Activated CD8-positive, alpha-beta memory T cell treated with anti-CD3 and anti-CD28 coated beads, Interleukin-2, amount 50 U/mL, for 24 hours (primary cell): ENCODE data around the gene HOXC4.

ENCODE experiments used
- DNase-seq: peaks from one replicate; pipeline ENCODE4 v3.0.0-alpha.2; 2020; ENCODE audit errors: extremely low read depth

Gene HOXC4

DNA sequence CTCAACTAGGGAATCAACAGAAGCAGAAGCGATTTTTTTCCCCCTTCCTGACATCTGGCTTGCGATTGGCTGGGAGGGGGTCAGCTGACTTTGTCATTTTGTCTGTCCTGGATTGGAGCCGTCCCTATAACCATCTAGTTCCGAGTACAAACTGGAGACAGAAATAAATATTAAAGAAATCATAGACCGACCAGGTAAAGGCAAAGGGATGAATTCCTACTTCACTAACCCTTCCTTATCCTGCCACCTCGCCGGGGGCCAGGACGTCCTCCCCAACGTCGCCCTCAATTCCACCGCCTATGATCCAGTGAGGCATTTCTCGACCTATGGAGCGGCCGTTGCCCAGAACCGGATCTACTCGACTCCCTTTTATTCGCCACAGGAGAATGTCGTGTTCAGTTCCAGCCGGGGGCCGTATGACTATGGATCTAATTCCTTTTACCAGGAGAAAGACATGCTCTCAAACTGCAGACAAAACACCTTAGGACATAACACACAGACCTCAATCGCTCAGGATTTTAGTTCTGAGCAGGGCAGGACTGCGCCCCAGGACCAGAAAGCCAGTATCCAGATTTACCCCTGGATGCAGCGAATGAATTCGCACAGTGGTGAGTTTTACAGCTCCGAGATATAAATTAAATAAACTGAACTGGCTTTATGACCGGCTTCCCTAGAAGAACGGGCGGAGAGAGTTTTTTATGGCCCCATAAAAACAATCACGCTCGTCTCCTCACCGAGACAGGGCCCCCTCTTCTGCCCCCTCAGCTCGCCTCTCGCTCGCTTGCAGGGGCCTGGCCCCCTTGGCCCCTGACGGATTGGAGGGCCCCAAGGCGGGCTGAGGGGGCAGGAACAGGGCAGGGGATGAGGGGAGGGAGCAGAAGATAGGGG, 25.1 kb upstream of the HOXC4 start, which contains the start of gene HOXC6:
HOXC6 (plus strand) TSS at position 127 of the 888 bp plus-strand sequence; CDS start at position 209, 82 bp downstream.
- DNase-seq = no peak

DNA sequence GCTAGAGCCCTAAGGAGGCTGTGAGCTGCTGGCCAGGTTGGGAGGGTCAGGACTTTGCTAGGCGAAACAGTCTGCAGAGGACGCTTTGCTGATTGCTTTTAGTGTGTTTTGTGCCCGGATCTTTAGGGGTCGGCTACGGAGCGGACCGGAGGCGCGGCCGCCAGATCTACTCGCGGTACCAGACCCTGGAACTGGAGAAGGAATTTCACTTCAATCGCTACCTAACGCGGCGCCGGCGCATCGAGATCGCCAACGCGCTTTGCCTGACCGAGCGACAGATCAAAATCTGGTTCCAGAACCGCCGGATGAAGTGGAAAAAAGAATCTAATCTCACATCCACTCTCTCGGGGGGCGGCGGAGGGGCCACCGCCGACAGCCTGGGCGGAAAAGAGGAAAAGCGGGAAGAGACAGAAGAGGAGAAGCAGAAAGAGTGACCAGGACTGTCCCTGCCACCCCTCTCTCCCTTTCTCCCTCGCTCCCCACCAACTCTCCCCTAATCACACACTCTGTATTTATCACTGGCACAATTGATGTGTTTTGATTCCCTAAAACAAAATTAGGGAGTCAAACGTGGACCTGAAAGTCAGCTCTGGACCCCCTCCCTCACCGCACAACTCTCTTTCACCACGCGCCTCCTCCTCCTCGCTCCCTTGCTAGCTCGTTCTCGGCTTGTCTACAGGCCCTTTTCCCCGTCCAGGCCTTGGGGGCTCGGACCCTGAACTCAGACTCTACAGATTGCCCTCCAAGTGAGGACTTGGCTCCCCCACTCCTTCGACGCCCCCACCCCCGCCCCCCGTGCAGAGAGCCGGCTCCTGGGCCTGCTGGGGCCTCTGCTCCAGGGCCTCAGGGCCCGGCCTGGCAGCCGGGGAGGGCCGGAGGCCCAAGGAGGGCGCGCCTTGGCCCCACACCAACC, 23.9 kb upstream of the HOXC4 start:
- DNase-seq = no peak

DNA sequence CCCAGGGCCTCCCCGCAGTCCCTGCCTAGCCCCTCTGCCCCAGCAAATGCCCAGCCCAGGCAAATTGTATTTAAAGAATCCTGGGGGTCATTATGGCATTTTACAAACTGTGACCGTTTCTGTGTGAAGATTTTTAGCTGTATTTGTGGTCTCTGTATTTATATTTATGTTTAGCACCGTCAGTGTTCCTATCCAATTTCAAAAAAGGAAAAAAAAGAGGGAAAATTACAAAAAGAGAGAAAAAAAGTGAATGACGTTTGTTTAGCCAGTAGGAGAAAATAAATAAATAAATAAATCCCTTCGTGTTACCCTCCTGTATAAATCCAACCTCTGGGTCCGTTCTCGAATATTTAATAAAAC, 23.2 kb upstream of the HOXC4 start:
- no peak for DNase-seq

DNA sequence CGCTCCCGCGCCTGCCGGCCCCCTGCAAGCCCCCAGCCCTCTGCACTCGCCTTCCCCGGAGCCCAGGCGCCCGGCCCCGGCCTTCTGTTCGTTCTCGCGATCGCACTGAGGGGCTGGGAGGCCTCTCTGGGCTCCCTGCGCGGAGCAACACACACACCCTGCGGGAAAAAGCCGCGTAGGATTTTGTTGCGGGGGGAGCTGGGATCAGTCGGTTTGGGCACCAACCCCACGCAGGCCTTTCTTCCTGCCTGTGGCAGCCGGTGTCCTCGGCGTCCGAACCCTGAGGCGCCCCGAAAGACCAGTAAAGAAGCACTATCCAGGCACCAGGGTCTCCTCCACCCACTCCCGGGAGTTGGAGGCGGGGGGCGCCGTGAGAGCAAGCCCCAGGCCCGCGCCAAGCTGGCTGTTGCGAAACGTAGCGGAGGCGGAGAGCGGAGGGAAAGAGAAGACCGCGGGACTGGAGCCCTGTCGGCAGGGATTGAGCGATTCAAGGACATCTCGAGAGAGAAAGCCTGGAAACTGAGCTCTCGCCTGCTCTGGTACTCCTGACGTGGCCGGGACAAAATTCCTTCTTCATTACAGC, 22.7 kb upstream of the HOXC4 start:
- DNase-seq = no peak

DNA sequence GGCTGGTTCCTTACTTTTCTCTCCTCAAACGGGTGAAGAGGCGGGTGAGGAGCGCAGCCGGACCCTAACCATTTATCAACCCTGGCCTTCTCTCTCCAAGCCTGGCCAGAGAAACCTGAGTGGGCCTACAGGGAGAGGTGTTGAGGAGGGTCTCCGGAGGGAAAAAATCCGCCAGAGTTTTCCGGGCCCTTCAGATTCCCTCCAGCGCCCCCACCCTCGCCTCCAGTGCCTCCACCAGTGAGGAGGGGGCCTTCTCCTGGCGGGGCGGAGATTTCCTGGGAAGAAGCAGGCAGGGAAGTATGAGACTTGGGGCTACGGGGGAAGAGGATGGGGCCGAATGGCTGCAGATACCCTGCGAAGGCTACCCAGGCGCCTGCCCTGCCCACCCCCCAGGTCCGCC, 22.2 kb upstream of the HOXC4 start:
- no peak for DNase-seq

DNA sequence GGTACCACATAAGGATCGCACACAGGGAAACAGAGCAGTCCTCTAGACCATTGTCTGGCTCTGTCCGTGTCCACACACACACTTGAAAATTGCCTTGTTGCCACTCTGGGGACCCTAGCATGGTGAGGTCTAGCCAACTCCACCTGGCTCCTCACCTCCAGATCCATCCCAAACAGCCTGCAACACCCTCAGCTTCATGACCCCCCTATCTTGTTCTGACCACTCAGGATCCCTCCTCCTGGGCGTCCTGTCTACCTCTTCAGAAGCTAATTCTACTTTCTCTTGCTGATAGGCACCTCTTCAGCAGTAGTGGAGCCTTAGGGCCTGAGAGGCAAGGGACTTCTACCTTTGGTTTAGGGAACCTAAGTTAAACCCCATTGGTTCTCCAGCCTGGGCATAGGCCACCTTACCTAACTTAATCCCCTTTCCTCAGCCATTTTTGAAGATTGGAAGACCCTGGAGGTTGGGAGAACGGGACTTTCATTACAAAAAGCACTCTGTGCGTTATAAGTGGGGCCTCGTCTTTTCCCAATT, 21.5 kb upstream of the HOXC4 start:
- no peak for DNase-seq

DNA sequence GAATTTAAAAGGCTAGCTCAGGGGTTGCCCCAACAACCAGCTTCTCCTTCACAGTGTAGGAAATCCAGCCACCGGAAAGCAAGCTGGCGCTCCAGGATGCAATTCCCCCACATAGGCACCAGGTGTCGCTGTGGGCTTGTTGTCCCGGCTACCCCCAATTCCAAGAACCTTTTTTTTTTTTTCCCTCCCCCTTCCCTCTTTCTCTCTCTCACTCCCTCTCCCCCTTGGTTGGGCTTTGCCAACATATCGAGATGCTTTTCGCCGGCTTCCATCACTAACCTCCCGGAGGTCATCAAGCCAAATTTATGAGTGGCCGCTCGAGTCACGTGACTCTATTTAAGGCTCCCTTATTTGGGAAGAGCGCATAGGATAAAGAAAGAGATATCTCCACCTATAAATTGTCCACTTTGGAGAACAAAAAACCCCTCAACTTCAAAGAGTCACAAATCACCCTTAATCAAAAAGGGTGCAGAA, 21.0 kb upstream of the HOXC4 start, which contains the start of gene HOXC5:
HOXC5 (plus strand) TSS at position 424 of the 474 bp plus-strand sequence. CDS start 73 bp downstream, outside the sequence.
- no peak for DNase-seq

DNA sequence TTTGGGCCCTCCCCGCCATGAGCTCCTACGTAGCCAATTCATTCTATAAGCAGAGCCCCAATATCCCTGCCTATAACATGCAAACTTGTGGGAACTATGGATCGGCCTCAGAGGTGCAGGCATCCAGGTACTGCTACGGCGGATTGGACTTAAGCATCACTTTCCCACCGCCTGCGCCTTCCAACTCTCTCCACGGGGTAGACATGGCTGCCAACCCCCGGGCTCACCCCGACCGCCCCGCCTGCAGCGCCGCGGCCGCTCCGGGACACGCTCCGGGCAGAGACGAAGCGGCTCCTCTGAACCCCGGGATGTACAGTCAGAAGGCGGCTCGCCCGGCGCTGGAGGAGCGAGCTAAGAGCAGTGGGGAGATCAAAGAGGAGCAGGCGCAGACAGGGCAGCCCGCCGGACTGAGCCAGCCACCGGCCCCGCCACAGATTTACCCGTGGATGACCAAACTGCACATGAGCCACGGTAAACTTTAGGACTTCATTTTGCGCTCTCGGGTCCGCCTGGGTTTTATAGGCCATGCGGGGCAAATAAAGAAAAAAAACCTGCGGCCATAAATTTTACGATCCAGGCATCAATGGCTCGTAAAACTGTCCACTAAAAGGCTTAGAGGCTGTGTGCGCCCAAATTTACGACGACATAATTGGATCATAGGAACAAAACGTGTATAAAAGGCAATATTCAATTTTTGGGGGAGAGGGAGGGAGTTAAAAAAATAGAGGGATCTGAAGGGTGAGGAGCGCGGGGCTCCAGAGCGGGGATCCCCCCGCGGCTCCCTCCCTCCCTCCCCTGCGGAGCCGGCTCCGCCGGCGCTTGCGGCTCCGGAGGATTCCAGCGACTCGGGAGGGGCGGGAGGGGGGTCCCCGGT, 20.3 kb upstream of the HOXC4 start:
- DNase-seq = no peak

DNA sequence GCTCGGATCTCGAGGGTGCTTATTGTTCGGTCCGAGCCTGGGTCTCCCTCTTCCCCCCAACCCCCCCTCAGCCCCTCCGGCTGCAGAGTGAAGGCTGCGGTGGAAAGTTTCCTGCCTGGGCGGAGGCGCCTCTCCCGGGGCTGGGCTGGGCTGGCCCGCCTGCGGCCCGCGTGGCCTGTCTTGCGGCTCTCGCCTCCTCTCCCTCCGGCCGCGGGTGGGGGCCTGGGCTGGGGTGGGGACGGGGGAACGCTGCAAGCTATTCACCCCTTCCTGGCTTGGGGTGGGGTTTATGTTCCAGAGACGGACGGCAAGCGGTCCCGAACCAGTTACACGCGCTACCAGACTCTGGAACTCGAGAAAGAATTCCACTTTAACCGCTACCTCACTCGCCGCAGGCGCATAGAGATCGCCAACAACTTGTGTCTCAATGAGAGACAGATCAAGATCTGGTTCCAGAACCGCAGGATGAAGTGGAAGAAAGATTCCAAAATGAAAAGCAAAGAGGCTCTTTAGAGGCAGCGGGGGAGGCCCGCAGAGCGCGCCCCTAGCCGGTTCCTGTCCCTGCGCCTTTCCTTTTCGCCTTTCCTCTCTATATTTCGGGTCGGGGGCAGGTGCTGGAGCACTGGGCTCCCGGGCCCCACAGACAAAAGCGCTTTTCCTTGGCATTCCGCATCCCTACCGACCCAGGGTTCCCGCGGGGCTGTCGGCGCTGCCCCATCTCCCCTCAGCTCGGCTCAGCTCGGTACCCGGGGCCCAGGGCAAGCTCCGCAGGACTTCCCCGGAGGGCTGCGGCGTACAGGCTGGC, 19.5 kb upstream of the HOXC4 start:
- DNase-seq = no peak

DNA sequence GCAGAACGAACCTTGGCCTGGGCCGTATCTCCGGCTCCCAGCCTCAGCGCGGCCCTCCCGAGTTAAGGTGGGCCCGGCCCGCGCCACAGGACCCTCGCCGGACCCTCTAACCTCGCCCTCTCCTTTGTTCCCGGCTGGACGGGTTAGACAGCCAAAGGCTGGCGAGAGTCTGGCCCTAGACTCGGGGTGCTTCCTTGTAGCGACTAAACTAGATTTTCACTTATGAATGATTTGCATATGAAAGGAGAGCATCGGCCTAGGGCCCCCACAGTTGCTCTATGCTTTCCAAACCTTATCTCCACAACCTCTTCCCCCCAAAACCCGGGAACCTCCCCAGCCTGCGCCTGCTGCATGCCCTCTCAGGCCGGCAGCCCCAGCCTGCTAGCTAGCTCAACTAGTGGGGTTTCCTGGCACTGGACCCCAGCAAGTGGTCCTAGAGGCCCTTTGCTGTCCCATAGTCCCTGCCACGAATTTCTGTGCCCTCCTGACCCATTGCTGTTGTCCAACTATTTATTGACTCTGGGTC, 18.8 kb upstream of the HOXC4 start:
- DNase-seq = no peak

DNA sequence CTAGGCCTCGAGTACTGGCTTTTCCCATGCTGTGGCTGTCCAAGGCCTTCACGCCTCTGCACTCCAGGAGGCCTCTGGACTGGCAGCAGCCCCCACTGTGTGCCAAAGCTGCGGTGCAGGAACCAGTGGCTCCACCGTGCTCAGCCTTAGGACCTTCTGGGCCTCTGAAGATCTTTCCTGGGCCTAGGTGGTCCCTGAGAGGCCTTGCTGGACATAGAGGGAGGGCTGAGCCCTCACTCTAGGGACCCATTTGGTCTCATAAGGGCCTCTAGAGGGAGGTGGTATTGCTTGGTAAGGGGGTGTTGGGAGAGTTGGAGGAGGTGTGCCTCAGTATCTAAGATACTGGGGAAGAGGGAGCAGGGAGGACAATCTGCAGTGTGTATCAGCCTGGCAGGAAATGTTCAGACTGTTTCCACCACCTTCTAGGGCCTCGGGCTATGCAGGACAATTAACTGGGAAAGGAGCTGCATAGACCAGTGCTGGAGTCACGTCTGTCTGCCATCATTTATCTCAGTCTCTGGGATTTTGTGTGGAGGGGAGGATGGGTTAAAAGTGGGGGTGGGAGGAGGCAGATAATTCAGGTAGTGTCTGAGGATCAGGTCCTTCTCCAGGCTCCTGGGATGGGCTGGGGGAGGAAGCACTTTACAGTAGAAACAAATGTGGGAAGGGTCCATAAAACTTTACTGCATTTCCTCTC, 17.9 kb upstream of the HOXC4 start:
- DNase-seq = no peak

DNA sequence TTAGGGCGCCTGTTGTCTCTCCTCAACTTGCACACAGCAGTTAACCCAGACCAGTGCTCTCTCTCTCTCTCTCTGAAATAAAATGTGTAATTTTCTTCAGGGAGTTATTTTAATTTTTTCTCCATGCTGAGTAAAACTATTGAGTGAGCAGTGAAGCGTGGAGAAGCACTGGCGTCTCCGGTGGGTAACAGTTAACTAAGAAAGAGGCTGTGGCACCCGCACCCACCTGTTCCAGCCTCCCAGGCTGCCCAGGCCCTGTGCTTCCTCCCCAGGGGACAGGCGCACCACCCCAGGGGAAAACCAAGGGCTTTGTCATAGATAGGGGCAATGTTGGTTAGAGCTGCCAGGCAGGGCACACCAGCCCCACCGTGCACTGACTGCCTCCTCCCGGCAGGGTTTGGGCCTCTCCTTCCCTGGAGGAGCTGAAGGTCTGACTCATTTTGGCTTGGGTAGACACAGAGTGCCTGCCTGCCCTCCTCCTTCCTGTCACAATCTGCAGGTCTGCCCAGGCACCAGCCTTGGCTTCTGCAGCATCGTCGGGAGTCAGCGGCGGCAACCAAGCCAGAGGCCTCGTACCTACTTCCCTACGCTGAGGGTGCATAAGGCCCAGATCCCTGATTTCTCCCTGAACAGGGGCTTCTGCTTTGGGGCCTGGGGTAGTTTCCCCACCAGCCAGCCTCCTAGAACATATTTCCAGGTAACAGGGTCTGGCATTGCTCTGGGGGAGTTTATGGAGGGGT, 16.8 kb upstream of the HOXC4 start:
- DNase-seq = no peak

DNA sequence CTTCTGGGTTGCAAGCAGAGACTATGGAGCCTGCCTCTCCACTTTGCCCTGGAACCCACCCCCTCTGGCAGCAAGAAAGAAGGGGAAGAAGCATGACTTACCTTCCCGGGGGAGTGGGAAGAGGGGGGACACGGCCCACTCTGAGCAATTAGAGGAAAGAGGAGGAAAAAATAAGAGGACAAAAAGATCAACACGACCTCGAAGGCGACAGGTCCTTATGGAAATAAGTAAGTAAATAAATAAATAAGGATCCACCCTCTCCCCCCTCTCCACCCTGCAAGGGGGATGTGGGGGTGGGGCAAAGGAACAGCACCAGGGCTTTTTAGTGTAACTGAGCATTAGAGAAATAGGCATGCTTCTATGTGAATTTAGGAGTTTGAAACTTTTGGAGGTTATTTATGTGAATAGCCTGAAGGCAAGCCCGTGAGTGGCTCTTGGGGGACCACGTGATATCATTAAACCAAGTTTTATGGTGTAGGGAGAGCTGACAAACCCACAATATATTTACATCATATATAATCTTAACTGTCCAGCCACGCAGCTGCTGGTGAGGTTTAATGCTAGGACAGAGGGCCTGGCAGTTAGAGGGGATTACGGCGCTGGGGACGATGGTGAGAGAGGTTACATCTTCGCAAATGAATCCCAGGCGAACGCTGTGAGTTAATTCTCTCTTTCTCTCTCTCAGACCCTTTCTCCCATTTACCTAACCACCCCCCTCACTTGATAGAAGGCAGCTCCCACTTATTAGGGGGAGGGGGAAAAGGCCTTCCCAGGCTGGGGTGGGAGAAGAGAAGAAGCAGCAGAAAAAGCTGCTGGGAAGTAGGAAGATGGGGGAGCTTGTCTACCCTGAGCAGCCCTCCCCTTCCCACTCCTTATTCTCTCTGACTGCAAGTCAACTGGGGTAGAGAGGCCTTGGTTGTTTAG, 16.0 kb upstream of the HOXC4 start:
- DNase-seq = no peak

DNA sequence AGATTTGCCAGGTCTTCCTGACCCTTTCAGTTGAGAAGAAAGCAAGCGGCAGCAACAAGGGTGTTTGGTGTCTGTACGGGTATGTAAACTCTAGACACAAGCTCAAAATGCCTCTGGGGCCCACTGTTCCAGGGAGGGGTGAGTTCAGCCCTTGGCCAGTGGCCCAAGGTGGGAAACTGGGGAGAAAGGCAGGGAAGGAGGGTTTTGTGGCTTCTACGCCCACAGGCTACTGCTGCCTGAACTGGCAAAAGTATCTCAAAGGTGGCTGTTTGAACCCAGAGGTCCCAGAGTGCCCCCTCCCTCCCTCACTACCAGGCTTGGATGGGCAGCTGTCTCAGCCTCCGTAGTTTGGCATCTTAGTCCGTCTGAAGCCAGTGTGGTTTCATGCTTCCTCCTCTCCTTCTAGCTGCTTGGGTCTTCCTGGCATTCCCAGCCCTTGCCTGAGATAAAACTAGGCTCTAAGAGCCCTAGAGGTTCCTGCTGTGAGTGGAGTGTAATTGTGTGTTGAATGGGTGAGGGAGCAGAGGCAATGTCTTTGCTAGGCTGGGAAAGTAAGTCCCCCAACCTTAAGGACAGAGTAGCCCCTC, 15.3 kb upstream of the HOXC4 start:
- no peak for DNase-seq

DNA sequence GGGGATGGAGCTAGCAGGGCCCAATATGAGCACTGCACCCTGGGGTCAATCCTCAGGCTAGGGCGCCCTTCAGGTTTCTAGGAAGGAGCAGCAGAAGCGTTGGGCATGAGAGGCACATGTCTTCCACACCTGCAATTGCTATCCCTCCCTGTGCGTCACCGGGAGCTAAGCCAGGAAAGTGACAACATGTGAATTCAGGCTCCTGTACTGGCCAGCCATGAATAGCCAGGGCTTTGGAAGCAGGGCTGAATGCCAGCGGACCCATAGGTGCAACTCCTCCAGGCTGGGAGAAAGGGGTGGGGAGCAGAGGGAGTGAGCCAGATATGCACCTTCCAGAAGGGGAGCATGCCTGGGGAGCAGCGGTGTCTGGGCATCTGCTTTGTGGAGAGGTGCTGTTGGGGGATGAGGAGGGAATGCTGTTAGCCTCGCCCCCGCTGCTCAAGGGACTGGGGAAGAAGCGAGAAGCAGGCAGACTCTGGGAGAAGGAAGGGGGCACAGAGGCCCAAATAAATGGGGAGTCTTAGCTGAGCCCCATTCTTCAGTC, 14.7 kb upstream of the HOXC4 start:
- no peak for DNase-seq

DNA sequence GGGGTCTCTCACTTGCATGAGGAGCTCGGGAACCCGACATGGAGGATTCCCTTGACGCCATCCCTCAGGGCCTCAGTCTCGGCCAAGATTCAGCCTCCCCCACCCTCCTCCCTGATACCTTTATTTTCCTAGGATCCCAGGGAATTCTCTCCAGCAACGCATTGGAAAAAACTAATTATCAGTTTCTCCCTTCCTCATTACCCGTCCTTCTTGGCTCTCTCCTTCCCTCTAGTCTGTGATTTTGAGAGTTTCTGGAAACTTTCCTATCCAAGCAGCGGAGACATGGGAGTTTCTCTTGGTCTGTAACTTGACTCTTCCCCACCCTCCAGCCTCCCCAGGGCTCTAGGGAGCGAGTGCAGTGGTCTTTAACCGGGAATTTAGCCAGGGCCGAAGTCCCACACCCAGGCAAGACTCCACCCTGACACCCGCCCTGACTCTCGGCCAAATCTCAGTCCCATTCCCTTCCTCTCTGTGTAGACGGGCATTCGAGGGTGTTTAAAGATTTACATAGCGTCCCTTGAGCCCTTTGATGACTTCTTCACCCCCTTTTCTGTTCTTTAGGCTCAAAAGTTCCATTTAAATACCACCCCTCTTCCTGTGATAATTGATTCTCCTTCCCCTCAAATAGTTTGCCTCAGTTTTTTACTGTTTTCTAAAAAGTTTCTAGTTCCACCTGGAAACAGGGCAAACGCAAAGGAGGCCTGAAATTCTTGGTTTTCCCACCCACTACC, 14.1 kb upstream of the HOXC4 start:
- no peak for DNase-seq
